Measurements from ENCODE around the gene NOC4L. TPM values are rescaled to one million over a fixed set of nuclear protein-coding genes. Genes with fewer than 3 reads are reported as not detected.

The NOC4L gene
- total RNA-seq, 2 experiments from 2014 or later = 23.4 to 23.6 TPM

- Mint-ChIP-seq H3K4me3 (no peak overlapping the region), H3K36me3 (ENCODE audit: low read depth) (peaks cover under 1% of the 10 kb centered on the region), H3K27me3 (no peaks in the 10 kb centered on the region), H3K9me3 (no peaks in the 10 kb centered on the region), H3K4me1 (peaks cover 6% of the 10 kb centered on the region), H3K27ac (no peak overlapping the region)
- CTCF ChIA-PET = no interaction called here
- POLR2A ChIA-PET = no interaction called here
- no peak for DNase-seq
These were observed 7.0 kb downstream of the NOC4L start for GRCh38 chr12:132151145-132151765.

- Mint-ChIP-seq H3K27ac (no peak overlapping the region), H3K4me1 (peaks cover under 1% of the 10 kb centered on the region), H3K36me3 (ENCODE audit: low read depth) (no peaks in the 10 kb centered on the region), H3K4me3 (no peak overlapping the region), H3K9me3 (no peaks in the 10 kb centered on the region), H3K27me3 (no peaks in the 10 kb centered on the region)
- CTCF ChIA-PET = no interaction called here
- POLR2A ChIA-PET = no interaction called here
- DNase-seq = no peak
These were observed 7.6 kb downstream of the NOC4L start for GRCh38 chr12:132151766-132152410.

- Mint-ChIP-seq H3K4me3 (no peak overlapping the region), H3K9me3 (no peaks in the 10 kb centered on the region), H3K4me1 (no peaks in the 10 kb centered on the region), H3K36me3 (ENCODE audit: low read depth) (no peaks in the 10 kb centered on the region), H3K27me3 (no peaks in the 10 kb centered on the region), H3K27ac (no peak overlapping the region)
- CTCF ChIA-PET = interaction anchor here (1.4 kb wide), 1 partner anchor 32 kb away, joined by 3 read pairs; no protein-coding TSS in a partner anchor
- no peak for DNase-seq
- POLR2A ChIA-PET = no interaction called here
These were observed 8.2 kb downstream of the NOC4L start for GRCh38 chr12:132152411-132152821.

- Mint-ChIP-seq H3K27ac (no peak overlapping the region), H3K9me3 (no peaks in the 10 kb centered on the region), H3K4me3 (no peak overlapping the region), H3K4me1 (no peaks in the 10 kb centered on the region), H3K36me3 (ENCODE audit: low read depth) (no peaks in the 10 kb centered on the region), H3K27me3 (no peaks in the 10 kb centered on the region)
- ChIA-PET CTCF (interaction anchor here (1.3 to 1.4 kb wide), 4 partner anchors 31 to 462 kb away, joined by 3 to 20 read pairs (median 6); no protein-coding TSS in a partner anchor), POLR2A (no interaction called here)
- no peak for DNase-seq
These were observed 8.7 kb downstream of the NOC4L start for GRCh38 chr12:132152953-132153352.

GRCh38 chr12:132153501-132154340, 9.5 kb downstream of the NOC4L start:
- no peak overlapping the region for H3K27ac Mint-ChIP-seq
- H3K9me3 Mint-ChIP-seq = no peaks in the 10 kb centered on the region
- H3K4me1 Mint-ChIP-seq = no peaks in the 10 kb centered on the region
- H3K4me3 Mint-ChIP-seq = no peak overlapping the region
- POLR2A ChIA-PET = interaction anchor here (0.5 to 1.0 kb wide), 3 partner anchors 35 to 260 kb away, joined by 3 read pairs; no protein-coding TSS in a partner anchor
- CTCF ChIA-PET = interaction anchor here (0.5 to 1.4 kb wide), 23 partner anchors 8 to 485 kb away, joined by 3 to 20 read pairs (median 4); partner anchors contain the start of gene NOC4L
- H3K27me3 Mint-ChIP-seq = no peaks in the 10 kb centered on the region
- DNase-seq = peak; percentile 73
- no peaks in the 10 kb centered on the region for H3K36me3 Mint-ChIP-seq (ENCODE audit: low read depth)

GRCh38 chr12:132154341-132154761, 10.1 kb downstream of the NOC4L start:
- no peaks in the 10 kb centered on the region for H3K4me1 Mint-ChIP-seq
- no peak for DNase-seq
- H3K27ac Mint-ChIP-seq = no peak overlapping the region
- POLR2A ChIA-PET = interaction anchor here (0.6 to 1.0 kb wide), 2 partner anchors 34 to 44 kb away, joined by 3 read pairs; no protein-coding TSS in a partner anchor
- H3K4me3 Mint-ChIP-seq = no peak overlapping the region
- no peaks in the 10 kb centered on the region for H3K36me3 Mint-ChIP-seq (ENCODE audit: low read depth)
- no peaks in the 10 kb centered on the region for H3K9me3 Mint-ChIP-seq
- H3K27me3 Mint-ChIP-seq = no peaks in the 10 kb centered on the region
- CTCF ChIA-PET = interaction anchor here (0.6 to 1.4 kb wide), 19 partner anchors 9 to 484 kb away, joined by 3 to 20 read pairs (median 4); partner anchors contain the start of gene NOC4L

- ChIA-PET POLR2A (no interaction called here), CTCF (no interaction called here)
- no peaks in the 10 kb centered on the region for H3K9me3 Mint-ChIP-seq
- no peaks in the 10 kb centered on the region for H3K36me3 Mint-ChIP-seq (ENCODE audit: low read depth)
- no peaks in the 10 kb centered on the region for H3K27me3 Mint-ChIP-seq
- H3K4me3 Mint-ChIP-seq = no peak overlapping the region
- no peak for DNase-seq
- peaks cover 4% of the 10 kb centered on the region for H3K4me1 Mint-ChIP-seq
- no peak overlapping the region for H3K27ac Mint-ChIP-seq
These were observed 10.9 kb downstream of the NOC4L start for GRCh38 chr12:132154941-132155770.

GRCh38 chr12:132155771-132156572, 11.7 kb downstream of the NOC4L start:
- Mint-ChIP-seq H3K4me1 (peaks cover 4% of the 10 kb centered on the region), H3K27me3 (no peaks in the 10 kb centered on the region), H3K27ac (no peak overlapping the region), H3K36me3 (ENCODE audit: low read depth) (no peaks in the 10 kb centered on the region), H3K9me3 (no peaks in the 10 kb centered on the region), H3K4me3 (no peak overlapping the region)
- no peak for DNase-seq
- CTCF ChIA-PET = no interaction called here
- POLR2A ChIA-PET = no interaction called here

- no peaks in the 10 kb centered on the region for H3K36me3 Mint-ChIP-seq (ENCODE audit: low read depth)
- no peaks in the 10 kb centered on the region for H3K9me3 Mint-ChIP-seq
- no peak overlapping the region for H3K27ac Mint-ChIP-seq
- CTCF ChIA-PET = no interaction called here
- POLR2A ChIA-PET = no interaction called here
- DNase-seq = no peak
- H3K27me3 Mint-ChIP-seq = no peaks in the 10 kb centered on the region
- H3K4me3 Mint-ChIP-seq = no peak overlapping the region
- peaks cover 4% of the 10 kb centered on the region for H3K4me1 Mint-ChIP-seq
These were observed 12.5 kb downstream of the NOC4L start for GRCh38 chr12:132156573-132157325.

- H3K9me3 Mint-ChIP-seq = no peaks in the 10 kb centered on the region
- CTCF ChIA-PET = no interaction called here
- H3K4me3 Mint-ChIP-seq = no peak overlapping the region
- peaks cover 4% of the 10 kb centered on the region for H3K4me1 Mint-ChIP-seq
- DNase-seq = no peak
- POLR2A ChIA-PET = no interaction called here
- no peak overlapping the region for H3K27ac Mint-ChIP-seq
- H3K36me3 Mint-ChIP-seq (ENCODE audit: low read depth) = no peaks in the 10 kb centered on the region
- no peaks in the 10 kb centered on the region for H3K27me3 Mint-ChIP-seq
These were observed 13.6 kb downstream of the NOC4L start for GRCh38 chr12:132157733-132158409.

Measured in activated CD4-positive, alpha-beta memory T cell treated with anti-CD3 and anti-CD28 coated beads, Interleukin-2, amount 10 ng/mL, durations not matched to agents 7 days and 5 days (primary cell).